ENCODE measurements around the gene OBP2A.
"Not testable (repeated sequence)": the region's sequence is repeated elsewhere in the genome, so short reads cannot be mapped to it uniquely, and the experiment has no call there.

Gene OBP2A, protein sequence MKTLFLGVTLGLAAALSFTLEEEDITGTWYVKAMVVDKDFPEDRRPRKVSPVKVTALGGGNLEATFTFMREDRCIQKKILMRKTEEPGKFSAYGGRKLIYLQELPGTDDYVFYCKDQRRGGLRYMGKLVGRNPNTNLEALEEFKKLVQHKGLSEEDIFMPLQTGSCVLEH

DNA sequence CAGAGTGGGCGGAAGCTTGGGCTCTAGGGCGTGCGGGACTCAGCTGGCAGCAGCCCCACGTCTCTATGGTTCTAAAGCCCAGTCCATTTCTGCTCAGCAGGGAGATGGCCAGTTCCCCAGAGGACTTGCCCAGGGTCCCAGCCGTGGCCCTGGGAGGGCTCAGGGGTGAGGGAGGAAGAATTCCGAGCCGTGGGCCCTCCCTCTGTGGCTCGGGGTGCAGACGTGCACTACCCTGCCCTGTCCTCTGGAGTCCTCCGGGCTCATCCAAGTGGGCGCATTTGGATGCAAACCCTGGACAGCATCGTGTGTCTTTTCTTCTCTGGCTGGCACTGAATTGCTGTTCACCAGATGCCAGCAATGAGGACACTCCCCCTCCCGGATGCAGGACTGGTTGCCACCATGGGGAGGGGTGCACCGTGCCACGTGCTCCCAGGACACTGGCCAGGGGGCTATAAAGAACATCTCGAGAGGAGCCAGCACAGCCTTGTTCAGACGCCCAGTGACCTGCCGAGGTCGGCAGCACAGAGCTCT lies at the start of gene OBP2A:
Gene OBP2A (plus strand): TSS at position 481 of the 531 bp plus-strand sequence. CDS start 55 bp downstream, outside the sequence.
- FAIRE-seq: not testable (repeated sequence)

DNA sequence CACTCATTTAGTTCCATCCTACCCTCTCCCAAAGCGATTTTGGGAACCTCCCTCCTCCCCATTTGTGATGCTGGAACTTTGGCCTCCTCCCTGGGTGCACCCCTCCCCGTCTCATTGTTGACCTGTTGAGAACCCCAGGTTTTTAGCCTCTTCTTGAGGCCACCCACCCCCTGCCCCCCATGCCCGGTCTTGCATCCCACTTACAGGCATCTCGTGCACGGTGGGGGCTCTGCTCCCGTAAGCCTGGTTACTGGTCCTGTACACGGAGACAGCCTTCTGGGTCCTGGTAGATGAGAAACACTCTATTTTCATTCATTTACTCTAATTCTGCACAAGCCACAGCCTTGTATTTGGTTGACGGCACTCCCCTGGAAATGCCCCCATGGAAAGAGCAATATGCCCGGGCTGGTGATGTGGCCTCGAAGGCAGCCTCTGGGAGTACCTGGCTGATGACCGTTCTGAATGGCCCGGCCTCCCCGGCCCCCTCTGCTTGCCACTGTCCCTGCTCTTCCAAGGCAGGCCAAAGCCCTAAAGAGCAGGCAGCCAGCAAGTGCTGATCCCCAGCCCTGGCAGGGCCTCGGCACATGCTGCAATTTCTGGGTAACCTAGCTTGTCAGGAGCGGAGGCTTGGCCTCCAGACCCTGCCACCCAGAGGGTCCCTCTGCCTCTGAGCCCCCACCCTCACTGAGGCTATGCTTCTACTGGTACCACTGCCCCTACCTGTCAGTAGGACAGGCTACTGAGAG lies 47.4 kb upstream of the OBP2A start:
- no peak for FAIRE-seq

DNA sequence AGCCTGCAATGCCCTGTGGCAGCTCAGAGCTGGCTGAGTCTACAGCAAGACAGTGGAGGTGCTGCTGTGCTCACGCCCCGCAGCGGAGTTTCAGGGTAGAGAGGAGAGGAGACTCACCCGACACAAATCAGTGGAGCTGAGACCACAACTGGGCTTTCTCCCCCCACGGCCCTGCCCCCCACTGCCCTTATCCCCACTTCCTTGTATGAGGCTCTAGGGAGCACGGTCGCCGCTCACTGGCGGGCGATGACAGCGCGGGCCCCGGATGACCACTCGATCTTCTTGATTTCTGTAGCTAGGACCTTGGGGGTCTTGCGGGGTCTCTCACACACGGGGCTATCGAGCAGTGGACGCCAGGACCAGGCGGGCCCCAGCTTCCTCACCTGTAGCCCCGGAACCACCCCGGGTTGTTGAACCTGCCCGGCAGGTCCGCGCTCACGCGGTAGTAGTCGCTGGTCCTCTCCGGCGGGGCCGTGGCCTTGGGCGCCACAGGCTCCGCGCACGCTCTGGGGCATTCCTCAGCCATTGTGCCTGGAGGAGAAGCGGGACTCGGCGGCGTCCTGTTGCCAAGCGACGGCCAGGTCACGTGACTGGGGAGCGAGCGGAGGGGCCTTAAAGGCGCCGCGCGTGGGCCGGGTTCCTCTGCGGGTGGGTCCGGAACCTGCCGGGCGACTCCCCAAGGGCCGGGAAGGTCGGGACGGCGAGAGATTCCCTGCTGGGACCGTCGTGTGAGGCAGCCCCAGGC lies 46.4 kb upstream of the OBP2A start:
- no peak for FAIRE-seq

DNA sequence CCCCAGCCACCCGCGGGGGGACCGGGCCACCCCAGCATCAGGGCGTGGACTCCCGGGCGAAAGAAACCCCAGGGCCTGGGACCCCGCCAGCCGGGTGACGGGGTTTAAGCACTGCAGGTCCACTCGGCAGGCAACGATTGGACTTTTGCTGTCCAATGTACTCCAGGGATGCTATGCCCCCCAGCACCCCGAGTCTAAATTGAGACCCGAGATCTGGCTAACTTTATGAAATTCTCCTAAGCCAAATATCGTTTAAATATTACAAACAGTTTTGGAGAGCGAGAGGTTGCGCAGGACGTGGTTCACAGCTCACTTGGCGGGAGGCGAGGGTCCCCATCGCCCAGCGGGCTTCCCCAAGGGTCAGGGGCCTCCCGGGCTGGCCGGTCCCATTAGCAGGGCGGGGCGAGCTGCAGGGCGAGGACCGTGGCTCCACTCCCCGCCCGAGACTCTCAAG lies 45.8 kb upstream of the OBP2A start:
- no peak for FAIRE-seq

DNA sequence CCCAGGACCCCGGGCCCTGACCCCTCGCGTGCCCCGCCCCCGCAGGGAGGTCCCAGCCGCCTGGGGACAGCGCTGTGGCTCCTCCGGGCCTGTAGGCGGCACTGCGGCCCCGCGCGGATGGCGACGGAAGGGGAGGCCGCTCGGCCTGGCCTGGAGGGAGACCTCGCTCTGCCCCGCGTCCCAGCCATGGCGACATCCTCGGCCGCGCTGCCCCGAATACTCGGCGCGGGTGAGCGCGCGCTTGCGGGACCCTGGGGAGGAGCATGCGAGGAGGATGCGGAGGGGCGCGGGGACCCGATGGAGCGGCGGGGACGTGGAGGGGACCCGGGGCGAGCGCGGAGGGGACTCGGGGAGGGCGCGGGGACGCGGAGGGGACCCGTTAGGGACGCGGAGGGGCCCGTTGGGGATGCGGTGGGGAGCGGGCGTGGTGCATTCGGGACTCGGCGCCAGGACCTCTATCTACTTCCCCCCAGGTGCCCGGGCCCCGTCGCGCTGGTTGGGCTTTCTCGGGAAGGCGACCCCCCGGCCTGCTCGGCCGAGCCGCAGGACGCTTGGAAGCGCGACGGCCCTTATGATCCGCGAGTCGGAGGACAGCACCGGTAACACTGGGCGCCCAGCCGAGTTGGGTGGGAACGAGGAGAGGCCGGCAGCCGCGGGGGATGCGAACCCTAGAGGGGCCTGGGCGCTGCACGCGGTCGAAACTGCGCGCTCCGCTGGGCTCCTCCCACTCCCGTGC lies 45.2 kb upstream of the OBP2A start, which contains the start of gene MRPS2:
Gene MRPS2 (plus strand): TSS at position 158 of the 736 bp plus-strand sequence. CDS start 29 bp downstream, at position 187.
- no peak for FAIRE-seq

DNA sequence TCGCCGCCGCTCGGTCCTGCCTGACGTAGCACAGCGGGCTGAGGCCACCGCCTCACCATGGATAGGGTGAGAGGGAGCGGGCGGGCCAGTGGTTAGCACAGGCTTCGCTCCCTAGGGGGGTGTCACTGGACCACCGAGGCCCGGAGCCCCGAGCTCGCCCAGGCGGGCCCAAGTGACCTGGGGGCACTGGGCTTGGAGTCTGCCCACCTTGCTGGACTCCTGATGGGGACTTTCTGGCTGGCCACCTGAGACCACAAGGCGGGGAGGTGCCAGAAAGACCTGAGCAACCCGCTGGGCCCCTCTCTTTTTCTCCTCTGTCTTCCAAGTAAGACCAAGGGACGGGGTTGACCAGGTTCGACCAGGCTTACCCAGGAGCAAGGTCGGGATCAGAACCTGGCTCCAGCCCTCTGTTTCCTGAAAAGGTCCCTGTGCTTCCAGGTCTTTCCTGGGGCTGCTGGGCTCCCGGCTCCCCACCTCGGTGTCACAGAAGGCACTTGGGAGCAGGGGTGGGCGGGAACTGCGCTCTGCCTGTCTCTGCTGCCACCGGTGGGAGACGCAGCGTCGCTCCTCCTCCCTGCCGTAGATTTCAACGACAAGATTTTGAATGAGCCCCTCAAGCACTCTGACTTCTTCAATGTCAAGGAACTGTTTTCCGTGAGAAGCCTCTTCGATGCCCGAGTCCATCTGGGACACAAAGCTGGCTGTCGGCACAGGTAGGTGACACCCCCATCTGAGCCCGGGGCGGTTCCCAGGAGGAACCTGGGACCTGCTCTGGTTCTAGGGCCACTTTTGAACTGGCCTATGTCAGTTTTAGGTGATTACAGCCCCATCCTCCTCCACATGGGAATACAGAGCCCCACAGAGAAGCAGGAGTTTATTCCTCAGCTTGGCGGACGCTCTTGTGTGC lies 44.4 kb upstream of the OBP2A start:
- no peak for FAIRE-seq

DNA sequence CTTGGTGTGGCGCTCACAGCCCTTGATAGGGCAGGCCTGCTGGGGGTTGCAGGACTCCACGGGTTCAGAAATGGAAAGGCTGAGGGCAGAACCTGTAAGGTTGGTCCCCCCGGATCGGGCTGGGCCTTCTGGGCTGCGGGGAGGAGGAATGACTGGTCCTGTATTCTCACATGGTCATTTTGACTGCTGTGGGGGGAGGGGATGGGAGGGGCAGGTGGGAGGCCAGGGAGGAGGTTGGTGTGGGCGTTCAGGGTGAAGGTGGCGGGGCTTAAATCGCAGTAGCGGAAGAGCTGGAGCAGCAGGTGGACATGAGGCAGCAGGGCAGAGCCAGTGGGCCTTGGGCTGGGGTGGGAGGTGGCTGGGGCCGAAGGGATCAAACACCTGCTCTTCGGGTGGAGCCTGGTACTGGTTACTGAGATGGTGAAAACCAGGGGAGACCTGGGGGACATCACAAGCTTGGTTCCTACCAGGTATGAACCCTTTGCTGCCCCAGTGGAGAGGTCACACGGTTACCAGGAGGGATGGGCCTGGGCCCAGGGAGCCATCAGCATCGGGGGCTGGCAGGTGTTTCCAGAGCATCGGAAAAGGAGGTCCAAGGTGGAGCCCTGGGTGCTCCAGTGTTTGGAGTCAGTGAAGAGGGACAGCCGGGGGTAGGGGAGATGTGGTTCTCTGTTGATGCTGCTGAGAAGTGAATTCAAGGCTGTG lies 43.6 kb upstream of the OBP2A start:
- no peak for FAIRE-seq

DNA sequence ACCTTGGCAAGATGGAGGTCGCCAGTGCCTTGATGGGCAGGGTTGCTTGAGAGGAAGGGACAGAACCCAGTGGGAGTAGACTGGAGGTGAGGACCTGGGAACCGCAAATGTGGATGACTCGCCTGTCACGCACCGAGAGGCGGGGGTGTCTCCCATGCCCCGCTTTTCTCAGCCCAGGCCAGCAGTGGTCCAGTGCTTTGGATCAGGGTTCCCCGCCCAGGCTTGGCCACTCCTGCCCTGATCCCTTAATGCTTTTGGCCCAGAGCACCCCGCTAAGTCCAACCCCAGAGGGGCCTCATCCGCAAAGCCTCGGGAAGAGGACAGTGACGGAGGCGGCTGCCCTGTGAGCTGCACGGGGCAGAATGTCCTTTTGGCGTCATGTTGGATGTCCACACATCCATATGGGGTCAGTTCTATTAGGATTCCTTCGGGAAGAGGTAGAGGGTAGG lies 43.0 kb upstream of the OBP2A start:
- no peak for FAIRE-seq

DNA sequence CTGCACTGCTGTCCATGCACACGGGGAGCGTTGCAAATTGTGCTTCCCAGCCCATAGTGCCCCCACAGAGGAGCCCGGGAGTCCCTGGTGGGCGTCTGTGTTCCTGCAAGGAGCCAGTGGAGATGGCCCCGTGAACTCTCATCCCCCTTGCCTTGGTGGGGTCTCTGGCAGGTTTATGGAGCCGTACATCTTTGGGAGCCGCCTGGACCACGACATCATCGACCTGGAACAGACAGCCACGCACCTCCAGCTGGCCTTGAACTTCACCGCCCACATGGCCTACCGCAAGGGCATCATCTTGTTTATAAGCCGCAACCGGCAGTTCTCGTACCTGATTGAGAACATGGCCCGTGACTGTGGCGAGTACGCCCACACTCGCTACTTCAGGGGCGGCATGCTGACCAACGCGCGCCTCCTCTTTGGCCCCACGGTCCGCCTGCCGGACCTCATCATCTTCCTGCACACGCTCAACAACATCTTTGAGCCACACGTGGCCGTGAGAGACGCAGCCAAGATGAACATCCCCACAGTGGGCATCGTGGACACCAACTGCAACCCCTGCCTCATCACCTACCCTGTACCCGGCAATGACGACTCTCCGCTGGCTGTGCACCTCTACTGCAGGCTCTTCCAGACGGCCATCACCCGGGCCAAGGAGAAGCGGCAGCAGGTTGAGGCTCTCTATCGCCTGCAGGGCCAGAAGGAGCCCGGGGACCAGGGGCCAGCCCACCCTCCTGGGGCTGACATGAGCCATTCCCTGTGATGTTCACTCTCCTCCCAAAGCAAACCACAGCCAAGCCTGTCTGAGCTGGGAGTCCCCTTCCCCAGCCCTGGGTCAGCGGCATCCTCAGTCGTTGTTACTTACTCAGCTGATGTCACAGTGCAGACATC lies 42.3 kb upstream of the OBP2A start:
- no peak for FAIRE-seq

DNA sequence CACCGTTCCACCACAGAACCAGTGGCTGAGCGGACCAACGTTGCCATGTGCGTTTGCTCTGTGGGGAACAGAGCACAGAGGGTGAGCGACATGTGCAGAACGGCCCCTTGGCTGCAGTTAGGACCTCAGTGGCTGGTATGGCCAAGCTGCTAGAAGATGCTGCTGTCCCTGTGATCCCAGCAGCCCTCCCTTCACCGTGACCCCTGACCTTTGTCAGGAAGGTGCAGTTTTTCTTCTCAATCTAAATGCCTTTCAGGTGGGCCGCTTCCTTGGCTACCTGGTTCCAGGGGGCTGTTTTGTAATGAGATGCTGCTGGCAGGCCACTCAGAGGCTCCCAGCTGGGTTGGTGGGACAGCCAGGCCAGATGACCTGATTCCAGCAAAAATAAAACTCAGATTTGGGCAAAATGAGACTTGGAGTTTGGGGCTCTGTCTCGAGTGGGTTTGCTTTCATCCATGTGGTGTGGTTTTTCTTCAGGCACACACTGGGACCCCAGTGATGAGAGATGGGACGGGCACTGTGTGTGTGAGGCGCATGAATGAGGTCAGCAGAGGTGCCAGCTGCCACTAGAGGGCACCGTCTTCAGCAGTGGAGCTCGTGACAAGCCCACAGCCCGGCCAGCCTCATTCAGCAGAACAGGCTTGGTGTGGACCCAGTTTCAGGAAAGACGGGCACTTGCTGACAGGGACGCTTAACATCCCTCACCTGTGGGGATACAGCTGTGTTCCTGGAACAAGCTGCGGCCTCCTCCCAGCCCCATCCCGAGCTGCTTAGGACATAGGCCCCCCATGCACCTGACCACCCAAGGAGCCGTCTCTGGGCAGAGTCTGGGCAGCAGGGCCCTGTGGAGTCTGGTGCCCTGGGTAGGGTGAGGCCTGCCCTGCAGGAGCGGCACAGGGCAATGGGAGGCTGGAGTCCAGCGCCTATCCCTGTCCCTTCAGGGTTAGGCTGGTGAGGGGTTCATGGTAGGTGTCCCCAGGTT lies 41.4 kb upstream of the OBP2A start:
- FAIRE-seq: no peak

DNA sequence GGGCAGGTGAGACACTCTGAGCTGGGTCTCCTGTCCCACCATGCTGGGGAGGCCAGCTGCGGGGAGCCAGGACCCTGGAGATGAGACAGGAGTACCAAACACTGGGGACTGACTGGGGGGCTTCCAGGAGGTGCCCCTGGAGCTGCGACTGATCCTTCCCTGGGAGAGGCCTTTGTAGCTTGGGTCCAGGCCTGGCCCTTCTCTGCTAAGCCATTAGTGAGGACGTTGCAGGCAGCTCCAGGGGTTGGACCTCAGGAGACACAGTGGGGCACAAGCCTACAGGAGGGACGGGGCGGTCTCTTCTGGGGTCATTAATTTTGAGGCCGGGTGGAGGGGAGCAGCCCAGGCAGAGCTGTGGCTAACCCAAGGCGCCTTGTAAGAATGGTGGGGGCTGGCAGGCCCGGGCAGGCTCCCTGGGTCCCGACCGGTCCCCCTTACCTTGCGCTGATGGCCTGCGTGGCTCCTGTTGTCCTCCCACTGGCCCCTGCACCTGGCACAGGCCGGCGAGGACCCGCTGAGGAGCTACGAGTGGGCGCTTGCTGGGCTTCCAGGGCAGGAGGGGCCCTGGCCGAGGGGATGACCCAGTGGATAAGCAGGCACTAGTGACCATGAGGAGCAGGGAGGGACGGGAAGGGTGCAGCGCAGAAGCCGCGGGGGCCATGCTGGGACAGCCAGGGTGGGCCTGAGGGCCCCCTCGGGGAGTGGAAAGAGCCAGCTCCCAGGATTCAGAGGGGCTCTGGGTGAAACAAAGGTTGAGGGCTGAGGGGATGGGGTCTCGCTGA lies 40.3 kb upstream of the OBP2A start:
- no peak for FAIRE-seq

DNA sequence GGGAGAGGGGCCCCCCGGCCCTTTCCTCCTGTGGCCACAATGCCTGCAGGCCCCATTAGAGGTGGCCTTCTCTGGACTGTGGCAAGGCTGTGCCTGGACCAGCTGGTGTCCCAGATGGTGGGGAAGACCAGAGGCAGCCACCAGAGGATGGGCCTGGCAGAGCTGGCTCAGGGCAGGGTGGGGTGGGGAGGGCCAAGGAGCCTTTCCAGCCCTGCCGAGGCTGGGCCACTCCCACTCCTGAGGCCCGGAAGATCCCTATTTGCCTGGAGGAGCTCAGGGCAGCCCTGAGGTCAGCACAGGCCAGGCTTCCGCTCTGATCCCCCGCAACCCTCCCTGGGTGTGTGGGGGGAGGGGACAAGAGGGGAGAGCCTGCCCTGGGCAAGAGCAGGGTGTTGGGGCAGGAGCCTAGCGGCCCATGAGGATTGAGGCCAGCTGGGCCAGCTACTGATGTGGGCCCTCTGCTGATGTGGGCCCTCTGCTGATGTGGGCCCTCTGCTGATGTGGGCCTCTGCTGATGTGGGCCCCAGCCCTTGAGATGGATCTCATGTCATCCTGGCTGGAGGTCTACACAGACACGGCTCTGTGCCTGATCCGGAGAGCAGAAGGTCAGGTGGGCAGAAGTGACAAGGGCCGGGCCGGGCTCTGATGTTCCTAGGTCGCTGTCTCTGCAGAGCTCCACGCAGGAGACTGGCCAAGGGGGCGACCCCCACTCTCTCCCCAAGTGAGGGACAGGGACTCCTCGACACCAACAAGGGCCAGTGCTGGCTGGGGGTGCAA lies 39.4 kb upstream of the OBP2A start:
- FAIRE-seq: no peak

DNA sequence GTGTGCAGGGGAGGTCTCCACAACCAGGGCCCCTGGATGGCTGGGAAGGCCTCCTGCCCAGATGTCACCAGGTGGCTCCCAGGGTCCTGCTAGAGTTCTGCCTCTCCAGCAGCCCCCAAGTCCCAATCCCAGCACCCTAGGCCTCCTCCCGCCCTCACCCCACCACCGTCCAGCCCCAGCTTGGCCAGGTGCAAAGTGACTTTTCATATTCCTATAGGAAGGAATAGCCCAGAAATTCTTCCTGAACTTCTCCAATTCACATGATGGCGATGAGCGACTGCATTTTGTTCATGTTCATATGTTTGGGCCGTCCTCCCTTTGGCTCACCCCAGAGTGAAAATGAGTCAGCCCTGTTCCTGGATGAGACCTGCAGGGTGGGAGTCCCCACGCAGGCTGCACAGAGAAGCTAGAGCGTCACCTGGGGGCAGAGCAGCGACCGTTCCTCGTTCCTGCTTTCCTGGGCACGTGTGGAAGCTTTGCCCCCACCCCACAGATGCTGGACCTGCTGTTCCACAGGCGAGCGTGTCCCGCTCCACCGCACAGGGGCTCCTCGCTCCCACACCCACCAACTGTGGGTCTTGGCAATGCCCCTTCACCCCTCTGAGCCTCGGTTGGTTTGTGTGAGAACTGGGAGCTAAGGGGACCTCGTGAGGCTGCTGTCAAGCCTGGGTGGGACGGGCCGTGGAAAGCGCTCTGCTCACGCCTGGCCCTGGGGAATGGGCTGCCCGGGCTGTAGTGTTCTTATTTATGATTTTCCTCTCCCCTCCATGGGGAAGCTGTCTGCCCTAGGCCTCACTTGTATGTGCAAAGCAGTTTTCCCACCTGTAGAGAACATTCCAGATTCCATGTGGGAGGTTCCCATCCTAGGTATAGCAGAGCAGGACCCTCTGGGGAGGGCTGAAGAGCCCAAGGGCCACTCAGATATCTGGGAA lies 38.6 kb upstream of the OBP2A start:
- no peak for FAIRE-seq

DNA sequence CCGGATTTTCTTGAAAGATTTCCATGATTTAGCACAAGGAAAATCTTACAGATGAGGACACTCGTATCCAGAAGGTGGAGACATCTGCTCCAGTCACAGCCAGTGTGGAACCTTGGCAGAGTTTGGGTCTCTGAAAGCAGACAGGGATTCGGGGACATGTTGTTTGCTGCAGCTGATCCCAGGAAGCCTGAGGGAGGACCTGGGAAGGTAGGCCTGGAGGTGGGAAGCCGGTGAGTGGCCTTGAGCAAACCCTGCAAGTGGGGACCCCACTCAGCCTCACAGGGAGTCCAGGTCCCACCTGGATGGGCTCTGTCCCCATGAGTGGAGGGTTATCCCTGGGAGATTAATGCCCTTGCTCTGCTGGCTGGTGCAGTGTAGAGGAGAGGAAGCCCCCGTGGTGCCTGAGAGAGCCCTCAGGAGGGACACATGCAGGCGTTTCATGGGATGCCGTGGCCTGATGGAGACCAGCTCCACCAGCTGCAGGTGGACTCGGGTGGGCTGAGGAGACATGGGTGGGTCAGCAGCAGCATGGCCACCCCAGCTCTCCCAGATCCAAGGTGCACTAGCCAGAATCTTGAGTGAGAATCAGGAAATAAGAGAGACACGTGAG lies 37.6 kb upstream of the OBP2A start:
- no peak for FAIRE-seq

DNA sequence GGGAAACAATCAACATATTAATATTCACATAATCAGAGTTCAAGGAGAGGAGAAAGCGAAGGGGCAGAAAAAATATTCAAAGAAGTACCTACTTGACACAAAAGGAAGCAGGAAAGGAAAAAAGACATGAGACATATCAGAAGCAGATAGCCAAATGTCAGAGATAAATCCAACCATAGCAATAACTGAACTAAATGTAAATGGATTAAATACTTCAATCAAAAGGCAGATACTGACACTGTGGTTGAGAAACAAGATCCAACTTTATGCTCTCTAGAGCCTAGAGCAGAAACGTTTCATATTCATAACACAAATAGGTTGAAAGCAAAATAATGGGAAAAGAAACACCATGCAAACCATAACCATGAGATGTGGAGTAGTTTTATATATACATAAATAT lies 36.5 kb upstream of the OBP2A start:
- FAIRE-seq: no peak
